H1 (cell line): ENCODE measurements around the gene ATP8B2.

Experiments used
- CTCF ChIP-seq, 3 experiments: IDR thresholded peaks; 1 replicate in 2 of 3; 2 replicates in 1 of 3; pipeline versions ENCODE4 v1.5.1 to v1.6.1; 2011; ENCODE audit warnings: low read length in 3 of 3, mild to moderate bottlenecking in 3 of 3, inconsistent platforms in 2 of 3, low read depth in 1 of 3, moderate library complexity in 1 of 3; ENCODE audit not compliant: insufficient read depth in 1 of 3; ENCODE audit errors: control extremely low read depth in 1 of 3
- HDAC6 ChIP-seq: IDR thresholded peaks from one replicate; pipeline ENCODE4 v1.7.1; 2012; ENCODE audit warnings: low read depth, mild to moderate bottlenecking, inconsistent platforms, low read length, moderate library complexity
- JUND ChIP-seq: IDR thresholded peaks from 2 replicates; pipeline ENCODE4 v1.6.1; 2011; ENCODE audit warnings: mild to moderate bottlenecking, improper control_type of control experiment, low read length
- KDM1A ChIP-seq: fragments of 200-600, 300-600 bp; sonication (generic); IDR thresholded peaks from 2 replicates; pipeline ENCODE4 v1.7.1; 2016; ENCODE audit warnings: mild to moderate bottlenecking, low read length, borderline replicate concordance
- POLR2A ChIP-seq, 2 experiments: IDR thresholded peaks; 1 replicate in 1 of 2; 2 replicates in 1 of 2; pipeline ENCODE4 v1.6.1; 2011; ENCODE audit warnings: low read depth in 2 of 2, low read length in 2 of 2, mild to moderate bottlenecking in 2 of 2; ENCODE audit errors: control extremely low read depth in 1 of 2
- POLR2AphosphoS5 ChIP-seq: IDR thresholded peaks from 2 replicates; pipeline ENCODE4 v1.6.1; 2011; ENCODE audit warnings: low read depth, low read length
- RAD21 ChIP-seq, 2 experiments: IDR thresholded peaks in 1 of 2; conservative IDR thresholded peaks in 1 of 2; 2 replicates each; pipeline ENCODE4 v1.6.1; 2011; ENCODE audit warnings: low read depth in 2 of 2, low read length in 2 of 2, improper control_type of control experiment in 1 of 2, inconsistent platforms in 1 of 2, mild to moderate bottlenecking in 1 of 2, moderate library complexity in 1 of 2
- TF ChIP-seq, protein P1 (sequence below): IDR thresholded peaks from 2 replicates; pipeline ENCODE4 v1.6.1; 2011; ENCODE audit warnings: low read length, improper control_type of control experiment

GRCh38 chr1:154324669-154325582 is at the start of gene ATP8B2:
- peak; percentile 54; the same call in 1 of the 2 replicates for TF ChIP-seq POLR2AphosphoS5
- TF ChIP-seq JUND, result no peak
- peak; percentile 86 to 92 (median 92) for TF ChIP-seq CTCF (IDR thresholded peaks at IDR 0.05; ENCODE audit: control extremely low read depth in 1 of 3, insufficient read depth in 1 of 3, low read depth in 1 of 3, low read length in 3 of 3)
- TF ChIP-seq POLR2A (IDR thresholded peaks at IDR 0.05; ENCODE audit: control extremely low read depth in 1 of 2, low read depth in 2 of 2, low read length in 2 of 2), result no peak
- TF ChIP-seq KDM1A, result 0 out of 2 replicates have a peak, but pooled peaks have one; percentile 37
- TF ChIP-seq RAD21 (IDR thresholded peaks at IDR 0.05 in 1 of 2, conservative IDR thresholded peaks at IDR 0.05 in 1 of 2; ENCODE audit: low read depth in 2 of 2, low read length in 2 of 2), result peak; percentile 43 to 51; a peak in 3 of 4 replicates
- TF ChIP-seq HDAC6, result no peak
- TF ChIP-seq, protein P1, sequence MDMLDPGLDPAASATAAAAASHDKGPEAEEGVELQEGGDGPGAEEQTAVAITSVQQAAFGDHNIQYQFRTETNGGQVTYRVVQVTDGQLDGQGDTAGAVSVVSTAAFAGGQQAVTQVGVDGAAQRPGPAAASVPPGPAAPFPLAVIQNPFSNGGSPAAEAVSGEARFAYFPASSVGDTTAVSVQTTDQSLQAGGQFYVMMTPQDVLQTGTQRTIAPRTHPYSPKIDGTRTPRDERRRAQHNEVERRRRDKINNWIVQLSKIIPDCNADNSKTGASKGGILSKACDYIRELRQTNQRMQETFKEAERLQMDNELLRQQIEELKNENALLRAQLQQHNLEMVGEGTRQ, result no peak
